ENCODE measurements around the gene FCRL1. TPM values are rescaled to one million over a fixed set of nuclear protein-coding genes. Genes with fewer than 3 reads are reported as not detected.

The FCRL1 gene
- total and polyA plus RNA-seq, 2 of the 8 experiments (the other 6 are each of a cell fraction or from before 2014, with no cell fraction given) = not detected

DNA sequence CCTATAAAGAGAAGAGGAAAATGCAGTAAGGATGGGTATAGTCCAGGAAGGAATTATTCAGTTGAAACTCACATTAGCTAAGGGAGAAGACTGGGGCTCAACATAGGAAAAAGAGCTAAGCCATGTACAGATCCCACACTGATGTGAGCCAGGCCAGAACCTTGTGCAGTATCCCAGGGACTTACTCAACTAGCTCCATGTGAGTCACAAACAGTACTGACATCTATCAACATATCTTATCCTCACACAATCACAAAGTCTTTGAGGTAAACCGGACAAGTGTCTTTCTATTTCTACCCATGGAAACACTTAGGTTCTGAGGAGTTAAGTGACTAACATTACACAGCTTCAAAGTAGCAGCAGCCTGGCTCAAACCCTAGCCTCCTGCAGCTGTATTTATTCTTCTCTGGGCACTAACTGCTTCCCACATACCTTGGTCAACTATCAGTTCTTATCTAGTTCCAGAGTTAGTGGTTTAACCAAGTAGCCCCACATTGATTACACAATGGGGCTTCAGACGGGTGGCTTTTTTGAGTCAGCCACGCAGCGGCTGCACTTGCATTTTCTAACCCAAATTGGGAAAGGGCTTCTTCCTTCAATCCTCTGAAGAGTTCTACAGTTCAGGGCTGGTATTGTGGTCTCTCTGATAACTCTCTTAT lies 12.2 kb upstream of the FCRL1 start:
- Histone ChIP-seq H3K27ac (ENCODE audit: low read depth, low read length) (no peak overlapping the region), H3K4me2 (ENCODE audit: insufficient read depth in 1 of 2, low read depth in 2 of 2, low read length in 2 of 2) (no peak overlapping the region), H4K91ac (replicated peaks; ENCODE audit: insufficient read length, low read length) (no peak overlapping the region), H3K4me3 (ENCODE audit: extremely low read depth in 1 of 4, insufficient read depth in 2 of 4, low read depth in 3 of 4, low read length in 4 of 4) (no peak overlapping the region), H2BK15ac (ENCODE audit: low read length) (no peak overlapping the region), H2BK120ac (replicated peaks; ENCODE audit: low read depth, low read length) (no peak overlapping the region), H3K27me3 (replicated peaks in 1 of 4; ENCODE audit: control insufficient read depth in 3 of 4, extremely low read depth in 1 of 4, insufficient read depth in 3 of 4, low read length in 3 of 4) (no peaks in the 10 kb centered on the region), H3K79me1 (ENCODE audit: low read depth, low read length) (no peaks in the 10 kb centered on the region), H4K5ac (ENCODE audit: insufficient read length, low read depth, low read length) (no peak overlapping the region), H2BK5ac (ENCODE audit: low read depth, low read length) (no peak overlapping the region), H2AK5ac (ENCODE audit: low read depth, low read length) (no peak overlapping the region), H3K9me3 (ENCODE audit: insufficient read depth in 2 of 2, low read depth in 1 of 2, low read length in 1 of 2) (no peaks in the 10 kb centered on the region), H3K4me1 (replicated peaks in 1 of 4; ENCODE audit: control insufficient read depth in 3 of 4, insufficient read depth in 4 of 4, low read length in 3 of 4) (no peaks in the 10 kb centered on the region), H3K36me3 (ENCODE audit: control insufficient read depth in 2 of 4, insufficient read depth in 4 of 4, low read length in 3 of 4) (no peaks in the 10 kb centered on the region), H3K79me2 (ENCODE audit: control insufficient read depth in 1 of 2, insufficient read depth in 2 of 2, low read length in 2 of 2) (no peaks in the 10 kb centered on the region), H4K8ac (ENCODE audit: extremely low read depth, insufficient read depth, low read length) (no peak overlapping the region), H2AFZ (ENCODE audit: low read length) (0 out of 2 replicates have a peak overlapping the region, but pooled peaks have one; percentile 38), H3K9ac (replicated peaks in 1 of 4; ENCODE audit: extremely low read depth in 1 of 4, low read depth in 3 of 4, low read length in 3 of 4) (no peak overlapping the region), H2BK20ac (ENCODE audit: low read length) (no peak overlapping the region), H3K4ac (replicated peaks; ENCODE audit: insufficient read length, low read depth, low read length) (no peak overlapping the region), H3K23ac (ENCODE audit: insufficient read length) (no peak overlapping the region), H3K18ac (ENCODE audit: extremely low read depth, low read length) (no peak overlapping the region), H2BK12ac (ENCODE audit: low read depth, low read length) (no peak overlapping the region), H3K56ac (replicated peaks; ENCODE audit: insufficient read length, low read depth, low read length) (no peak overlapping the region), H3K23me2 (ENCODE audit: low read depth, low read length) (no peaks in the 10 kb centered on the region), H4K20me1 (replicated peaks in 1 of 2; ENCODE audit: control insufficient read depth in 1 of 2, insufficient read depth in 2 of 2, low read length in 2 of 2) (no peaks in the 10 kb centered on the region), H3K14ac (ENCODE audit: insufficient read length) (no peak overlapping the region)
- ChIA-PET CTCF (ENCODE audit: partially characterized antibody) (interaction anchor here (0.7 to 1.6 kb wide), 4 partner anchors 20 to 327 kb away, joined by 3 to 4 read pairs (median 3); no protein-coding TSS in a partner anchor), POLR2A (ENCODE audit: partially characterized antibody) (interaction anchor here (0.6 kb wide), 1 partner anchor 11 kb away, joined by 3 read pairs; no protein-coding TSS in a partner anchor)
- no peak for TF ChIP-seq EP300 (IDR thresholded peaks at IDR 0.05; ENCODE audit: borderline replicate concordance in 1 of 2, low read depth in 2 of 2, low read length in 2 of 2)
- TF ChIP-seq CHD1 (IDR thresholded peaks at IDR 0.05; ENCODE audit: low read depth, low read length) = no peak
- no peak for TF ChIP-seq KDM4A (IDR thresholded peaks at IDR 0.05; ENCODE audit: low read depth, low read length, severe bottlenecking)
- TF ChIP-seq BACH1 (IDR thresholded peaks at IDR 0.05; ENCODE audit: low read length) = no peak
- FAIRE-seq (no peak), DNase-seq (ENCODE audit: low read depth in 1 of 2, low spot score in 2 of 2) (no peak)
- 93% methylated on average over 4 of the region's 4 CpGs; no CpG with 5 or more reads in 1 of the 2 experiments for WGBS, 2 experiments (ENCODE audit: extremely low coverage in 1 of 2, insufficient coverage in 1 of 2, insufficient read length in 1 of 2, insufficient replicate concordance in 2 of 2, low coverage in 1 of 2, low lambda C conversion rate in 2 of 2, missing lambda C conversion rate in 1 of 2)

All from H1 (cell line).